ENCODE results near the gene TASP1.

Gene TASP1

GRCh38 chr20:13419477-13419876, 219.3 kb downstream of the TASP1 start:
- no peak overlapping the region for H3K4me3 ChIP-seq (replicated peaks; ENCODE audit: low read depth, low read length)
- DNase-seq (ENCODE audit: extremely low read depth, low read depth) = no peak
- no peak for TF ChIP-seq CTCF (IDR thresholded peaks at IDR 0.05; ENCODE audit: low read depth, low read length, missing control alignments)

- no peak for DNase-seq (ENCODE audit: extremely low read depth, low read depth)
- no peak for TF ChIP-seq CTCF (IDR thresholded peaks at IDR 0.05; ENCODE audit: low read depth, low read length, missing control alignments)
Observed at GRCh38 chr20:13418263-13419229, 220.2 kb downstream of the TASP1 start.

GRCh38 chr20:13416531-13416930, 222.2 kb downstream of the TASP1 start:
- no peak overlapping the region for H3K4me3 ChIP-seq (replicated peaks; ENCODE audit: low read depth, low read length)
- TF ChIP-seq CTCF (IDR thresholded peaks at IDR 0.05; ENCODE audit: low read depth, low read length, missing control alignments) = no peak
- no peak for DNase-seq (ENCODE audit: extremely low read depth, low read depth)

More at GRCh38 chr20:13418263-13419229, 220.2 kb downstream of the TASP1 start:
- no peak overlapping the region for H3K4me3 ChIP-seq (replicated peaks; ENCODE audit: low read depth, low read length)

GRCh38 chr20:13412806-13413445, 225.8 kb downstream of the TASP1 start:
- no peak overlapping the region for H3K4me3 ChIP-seq (replicated peaks; ENCODE audit: low read depth, low read length)
- DNase-seq (ENCODE audit: extremely low read depth, low read depth) = no peak
- no peak for TF ChIP-seq CTCF (IDR thresholded peaks at IDR 0.05; ENCODE audit: low read depth, low read length, missing control alignments)

- TF ChIP-seq CTCF (IDR thresholded peaks at IDR 0.05; ENCODE audit: low read depth, low read length, missing control alignments) = no peak
- no peak for DNase-seq (ENCODE audit: extremely low read depth, low read depth)
- no peak overlapping the region for H3K4me3 ChIP-seq (replicated peaks; ENCODE audit: low read depth, low read length)
Observed at GRCh38 chr20:13404293-13404692, 234.4 kb downstream of the TASP1 start.

- no peak for TF ChIP-seq CTCF (IDR thresholded peaks at IDR 0.05; ENCODE audit: low read depth, low read length, missing control alignments)
- H3K4me3 ChIP-seq (replicated peaks; ENCODE audit: low read depth, low read length) = no peak overlapping the region
- DNase-seq (ENCODE audit: extremely low read depth, low read depth) = no peak
Observed at GRCh38 chr20:13403453-13403852, 235.3 kb downstream of the TASP1 start.
